ENCODE results near the gene CDC42BPB.

DNA sequence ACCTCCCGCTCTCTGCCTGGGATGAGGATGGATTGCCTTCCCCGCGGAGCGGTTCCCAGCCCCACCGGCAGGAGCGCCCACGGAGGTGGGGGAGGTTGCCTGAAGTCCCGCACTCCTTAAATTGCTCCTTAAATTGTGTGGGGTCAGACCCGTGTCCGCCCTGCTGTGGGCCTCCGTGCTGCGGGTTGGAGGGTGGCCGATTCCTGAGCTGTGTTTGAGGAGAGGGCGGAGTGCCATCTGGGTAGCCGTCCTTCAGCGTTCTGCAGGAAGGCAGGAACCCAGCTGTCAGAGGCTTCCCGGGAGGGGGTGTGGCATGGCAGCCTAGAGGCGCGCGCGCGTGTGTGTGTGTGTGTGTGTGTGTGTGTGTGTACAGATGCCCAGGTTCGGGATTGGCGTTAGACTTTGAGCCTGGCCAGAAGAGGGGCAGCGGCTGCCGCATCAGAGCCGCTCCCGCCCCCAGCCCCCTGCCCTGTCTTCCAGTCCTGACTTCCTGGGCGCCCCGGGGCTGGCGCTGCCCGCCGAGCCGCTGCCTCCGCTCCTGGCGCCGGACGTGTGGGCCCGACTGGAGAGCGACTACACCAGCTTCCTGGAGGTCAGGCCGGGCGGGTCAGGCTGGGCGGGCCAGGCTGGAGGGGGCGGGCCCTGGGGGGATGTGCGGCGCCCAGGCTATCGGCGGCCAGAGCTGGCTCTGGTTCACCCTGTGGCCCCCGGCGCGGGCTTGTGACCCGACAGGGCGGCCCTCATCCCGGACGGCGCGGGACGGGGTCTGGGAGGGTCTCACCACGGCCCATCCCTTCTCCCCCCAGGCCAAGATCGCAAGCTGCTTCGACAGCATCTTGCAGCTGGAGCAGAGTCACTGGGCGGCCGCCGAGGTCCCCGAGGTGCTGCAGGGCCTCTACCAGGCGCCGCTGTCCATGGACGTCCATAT, 46.4 kb upstream of the CDC42BPB start:
- TF ChIP-seq, protein P1, sequence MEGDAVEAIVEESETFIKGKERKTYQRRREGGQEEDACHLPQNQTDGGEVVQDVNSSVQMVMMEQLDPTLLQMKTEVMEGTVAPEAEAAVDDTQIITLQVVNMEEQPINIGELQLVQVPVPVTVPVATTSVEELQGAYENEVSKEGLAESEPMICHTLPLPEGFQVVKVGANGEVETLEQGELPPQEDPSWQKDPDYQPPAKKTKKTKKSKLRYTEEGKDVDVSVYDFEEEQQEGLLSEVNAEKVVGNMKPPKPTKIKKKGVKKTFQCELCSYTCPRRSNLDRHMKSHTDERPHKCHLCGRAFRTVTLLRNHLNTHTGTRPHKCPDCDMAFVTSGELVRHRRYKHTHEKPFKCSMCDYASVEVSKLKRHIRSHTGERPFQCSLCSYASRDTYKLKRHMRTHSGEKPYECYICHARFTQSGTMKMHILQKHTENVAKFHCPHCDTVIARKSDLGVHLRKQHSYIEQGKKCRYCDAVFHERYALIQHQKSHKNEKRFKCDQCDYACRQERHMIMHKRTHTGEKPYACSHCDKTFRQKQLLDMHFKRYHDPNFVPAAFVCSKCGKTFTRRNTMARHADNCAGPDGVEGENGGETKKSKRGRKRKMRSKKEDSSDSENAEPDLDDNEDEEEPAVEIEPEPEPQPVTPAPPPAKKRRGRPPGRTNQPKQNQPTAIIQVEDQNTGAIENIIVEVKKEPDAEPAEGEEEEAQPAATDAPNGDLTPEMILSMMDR (IDR thresholded peaks at IDR 0.05), result peak in 1 of 3 donors; percentile 74
- TF ChIP-seq POLR2A (IDR thresholded peaks at IDR 0.05), result no peak

Measured in lower leg skin (tissue), 3 donors.